ENCODE measurements around the gene IQCC.

DNA sequence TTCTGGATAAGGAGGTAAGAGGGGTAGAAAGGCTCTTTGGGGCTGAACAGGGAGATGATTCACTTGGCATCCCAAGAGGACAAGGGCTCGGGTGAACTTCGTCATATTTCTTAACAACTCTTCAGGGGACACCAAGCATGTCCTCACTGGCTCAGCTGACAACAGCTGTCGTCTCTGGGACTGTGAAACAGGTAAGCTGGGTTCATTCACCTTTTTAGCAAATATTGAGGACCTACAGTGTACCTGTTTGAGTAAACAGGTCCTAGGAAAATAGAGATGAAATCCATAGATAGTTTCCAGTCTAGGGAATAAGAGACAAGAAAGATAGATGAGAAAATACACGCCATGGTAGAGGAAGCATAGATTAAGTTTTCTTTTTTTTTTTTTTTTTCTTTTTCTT is 18.8 kb downstream of the IQCC start:
- TF ChIP-seq, protein P1, sequence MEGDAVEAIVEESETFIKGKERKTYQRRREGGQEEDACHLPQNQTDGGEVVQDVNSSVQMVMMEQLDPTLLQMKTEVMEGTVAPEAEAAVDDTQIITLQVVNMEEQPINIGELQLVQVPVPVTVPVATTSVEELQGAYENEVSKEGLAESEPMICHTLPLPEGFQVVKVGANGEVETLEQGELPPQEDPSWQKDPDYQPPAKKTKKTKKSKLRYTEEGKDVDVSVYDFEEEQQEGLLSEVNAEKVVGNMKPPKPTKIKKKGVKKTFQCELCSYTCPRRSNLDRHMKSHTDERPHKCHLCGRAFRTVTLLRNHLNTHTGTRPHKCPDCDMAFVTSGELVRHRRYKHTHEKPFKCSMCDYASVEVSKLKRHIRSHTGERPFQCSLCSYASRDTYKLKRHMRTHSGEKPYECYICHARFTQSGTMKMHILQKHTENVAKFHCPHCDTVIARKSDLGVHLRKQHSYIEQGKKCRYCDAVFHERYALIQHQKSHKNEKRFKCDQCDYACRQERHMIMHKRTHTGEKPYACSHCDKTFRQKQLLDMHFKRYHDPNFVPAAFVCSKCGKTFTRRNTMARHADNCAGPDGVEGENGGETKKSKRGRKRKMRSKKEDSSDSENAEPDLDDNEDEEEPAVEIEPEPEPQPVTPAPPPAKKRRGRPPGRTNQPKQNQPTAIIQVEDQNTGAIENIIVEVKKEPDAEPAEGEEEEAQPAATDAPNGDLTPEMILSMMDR (conservative IDR thresholded peaks at IDR 0.05 in 1 of 2, IDR thresholded peaks at IDR 0.05 in 1 of 2; ENCODE audit: low read depth in 1 of 2, low read length in 2 of 2): no peak
- no peak for TF ChIP-seq EZH2 (IDR thresholded peaks at IDR 0.05; ENCODE audit: low read length, missing control alignments)

All from fibroblast of lung (primary cell).